Hematopoietic multipotent progenitor cell treated with erythropoietin and hydrocortisone succinate and interleukin-3 and kit ligand, for 15 days (in vitro differentiated cells): ENCODE measurements around the gene SCN4B.

Source experiments
- DNase-seq: peaks from one replicate; pipeline ENCODE4 v3.0.0-alpha.2; 2015; ENCODE audit warnings: low spot score

SCN4B gene

DNA sequence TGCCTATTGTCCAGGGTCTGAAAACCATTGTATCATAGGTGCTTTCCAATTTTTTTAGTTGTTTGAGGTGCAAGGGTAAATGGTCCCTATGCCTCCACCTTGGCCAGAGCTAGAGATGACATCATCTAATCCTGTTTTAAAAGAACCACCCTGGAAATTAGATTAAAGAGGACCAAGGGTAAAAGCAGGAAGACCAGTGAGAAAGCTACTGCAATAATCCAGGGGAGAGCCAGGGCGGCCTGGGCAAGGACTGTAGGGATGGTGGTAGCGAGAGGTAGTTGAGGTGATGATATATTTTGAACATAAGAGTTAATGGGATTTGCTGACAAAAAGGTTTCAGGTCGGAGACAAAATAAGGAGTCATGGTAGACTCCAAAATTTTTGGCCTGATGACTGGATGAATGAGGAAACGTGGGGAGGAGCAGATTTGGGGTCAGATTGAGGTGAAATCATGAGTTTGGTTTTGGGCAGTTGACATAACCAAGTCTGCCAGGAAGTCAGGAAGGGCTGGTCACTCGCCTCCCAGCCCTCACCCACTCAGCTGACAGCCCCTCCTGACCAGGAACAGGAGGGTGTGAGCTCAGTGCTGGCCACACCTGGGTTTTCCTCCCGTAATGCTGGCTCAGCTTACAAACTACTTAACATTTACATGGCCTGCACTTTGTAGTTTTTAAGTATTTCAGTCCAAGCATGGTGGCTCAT is 23.0 kb downstream of the SCN4B start:
- DNase-seq, result no peak

DNA sequence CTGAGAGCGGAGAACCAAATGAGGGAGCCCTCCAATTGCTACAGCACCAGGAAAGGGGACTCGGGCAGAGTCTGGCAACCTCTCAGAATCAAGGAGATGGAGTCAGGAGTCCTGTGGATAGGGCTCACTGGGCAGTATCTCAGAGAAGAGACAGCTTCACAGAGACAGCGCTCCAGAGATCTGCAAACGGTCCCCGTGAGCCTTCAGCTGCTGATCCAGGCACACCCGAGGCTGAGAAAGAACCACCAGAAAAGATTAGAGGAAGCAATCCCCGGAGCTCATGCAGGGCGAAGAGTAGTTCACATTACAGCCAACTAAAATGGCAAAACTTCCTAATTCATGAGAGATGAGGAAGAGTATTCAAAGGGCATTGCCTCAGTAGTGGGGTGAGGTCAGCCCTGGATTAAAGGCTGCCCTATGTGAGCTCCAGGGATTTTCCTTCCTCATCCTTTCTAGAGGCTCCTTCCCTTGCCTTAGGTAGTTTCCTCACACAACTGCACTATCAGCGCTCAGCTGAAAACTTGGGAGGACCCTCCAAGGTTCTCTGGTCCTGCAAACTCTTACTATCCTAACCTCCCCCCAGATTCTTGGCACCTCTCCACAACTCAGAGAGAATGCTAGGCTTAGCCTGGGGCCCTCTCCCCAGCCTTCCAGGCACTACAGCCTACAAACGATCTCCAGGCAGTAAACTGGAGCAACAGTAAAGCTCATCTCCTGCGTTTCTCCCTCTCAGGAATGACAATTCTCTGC is 23.7 kb downstream of the SCN4B start:
- no peak for DNase-seq

DNA sequence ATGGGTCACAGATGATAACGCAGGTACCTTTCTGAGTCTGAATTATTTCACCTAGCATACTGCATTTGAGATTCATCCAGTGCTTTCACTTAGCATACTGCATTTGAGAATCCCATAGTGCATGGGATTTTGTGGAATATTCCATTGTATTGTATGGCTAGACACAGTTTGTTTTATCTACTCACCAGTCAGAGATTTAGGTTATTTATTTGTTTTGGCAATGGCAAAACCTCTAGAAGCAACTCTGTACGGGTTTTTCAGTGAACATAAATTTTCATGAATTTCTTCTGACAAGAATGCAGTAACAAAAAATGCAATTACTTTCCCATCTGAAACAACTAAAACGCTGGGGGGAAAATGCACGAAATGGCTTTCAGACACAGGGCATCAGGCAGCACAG is 24.3 kb downstream of the SCN4B start:
- no peak for DNase-seq

DNA sequence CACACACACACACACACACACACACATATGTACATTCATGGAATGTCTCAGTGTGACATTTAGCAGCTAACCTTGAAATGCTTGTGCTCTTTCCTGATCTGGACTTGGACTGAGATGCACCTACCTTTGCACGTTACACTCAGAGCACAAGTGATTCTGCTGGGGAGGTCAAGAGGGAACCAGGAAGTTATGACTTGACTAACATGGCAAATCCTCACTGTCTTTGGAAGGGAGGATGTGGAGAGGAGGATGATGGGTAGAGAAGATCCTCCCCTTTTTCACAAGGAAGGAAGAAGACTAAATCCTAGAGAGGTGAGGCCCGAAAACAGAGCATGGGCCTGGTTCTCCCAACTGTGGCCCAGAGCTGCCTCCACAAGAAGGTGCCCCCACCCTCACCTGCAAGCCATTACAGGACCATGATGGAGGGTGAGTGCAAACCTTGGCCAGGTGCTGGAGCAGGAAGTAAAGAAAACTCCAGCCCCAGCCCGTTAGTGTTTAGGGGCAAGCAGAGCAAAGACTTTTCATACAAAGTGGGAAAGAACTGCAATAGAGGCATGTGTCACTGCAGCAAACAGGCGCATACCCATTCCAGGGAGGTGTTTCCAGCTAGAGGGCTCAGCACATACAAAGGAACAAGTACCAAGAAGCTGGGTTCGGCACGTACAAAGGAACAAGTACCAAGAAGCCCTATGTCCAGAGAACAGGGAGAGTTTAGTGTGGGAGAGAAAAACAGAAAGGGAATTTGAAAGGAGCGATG is 26.4 kb downstream of the SCN4B start:
- DNase-seq, result no peak

DNA sequence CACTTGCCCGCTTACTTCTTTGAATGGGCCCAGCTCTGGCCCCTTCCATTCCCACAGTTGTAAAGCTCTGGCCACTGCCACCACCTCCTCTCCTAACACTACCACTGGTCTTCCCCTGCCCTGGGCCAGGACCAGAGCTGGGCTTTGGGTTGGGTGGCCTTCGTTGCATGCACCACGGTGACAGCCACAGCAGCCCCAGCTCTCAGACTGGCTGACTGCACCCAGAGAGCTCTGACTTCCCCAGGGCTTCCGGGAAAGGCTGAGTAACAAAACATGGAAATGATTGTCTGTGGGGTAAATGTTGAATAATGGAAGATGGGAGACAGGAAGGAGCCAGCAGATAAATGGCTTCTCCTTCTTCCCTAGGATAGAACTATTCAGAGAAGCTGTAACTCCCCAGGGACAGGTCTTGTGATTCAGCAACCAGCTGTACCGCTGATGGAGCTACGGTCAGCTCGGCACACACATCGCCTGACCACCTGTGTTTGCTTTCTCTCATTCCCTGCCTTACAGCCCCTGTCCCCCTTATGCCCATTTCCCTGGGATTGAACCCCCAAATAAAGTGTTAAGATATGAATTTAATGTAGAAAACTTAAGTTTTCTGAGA is 27.6 kb downstream of the SCN4B start:
- DNase-seq, result no peak

DNA sequence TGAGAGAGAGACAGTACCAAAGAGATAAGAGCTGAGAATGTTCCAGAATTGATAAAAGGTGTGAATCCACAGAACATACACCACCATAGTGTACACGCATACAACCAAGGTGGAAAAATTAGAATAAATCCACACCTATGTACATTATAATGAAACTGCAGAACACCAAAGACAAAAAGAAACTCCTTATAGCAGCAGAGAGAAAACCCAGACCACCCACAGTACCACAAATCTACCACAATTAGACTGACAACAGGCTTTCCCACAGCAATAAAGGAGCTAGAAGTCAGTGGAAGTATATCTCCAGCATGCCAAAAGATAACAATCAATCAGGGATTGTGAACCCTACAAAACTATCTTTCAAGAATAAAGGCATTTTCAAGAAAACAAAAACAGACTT is 31.8 kb downstream of the SCN4B start:
- no peak for DNase-seq

DNA sequence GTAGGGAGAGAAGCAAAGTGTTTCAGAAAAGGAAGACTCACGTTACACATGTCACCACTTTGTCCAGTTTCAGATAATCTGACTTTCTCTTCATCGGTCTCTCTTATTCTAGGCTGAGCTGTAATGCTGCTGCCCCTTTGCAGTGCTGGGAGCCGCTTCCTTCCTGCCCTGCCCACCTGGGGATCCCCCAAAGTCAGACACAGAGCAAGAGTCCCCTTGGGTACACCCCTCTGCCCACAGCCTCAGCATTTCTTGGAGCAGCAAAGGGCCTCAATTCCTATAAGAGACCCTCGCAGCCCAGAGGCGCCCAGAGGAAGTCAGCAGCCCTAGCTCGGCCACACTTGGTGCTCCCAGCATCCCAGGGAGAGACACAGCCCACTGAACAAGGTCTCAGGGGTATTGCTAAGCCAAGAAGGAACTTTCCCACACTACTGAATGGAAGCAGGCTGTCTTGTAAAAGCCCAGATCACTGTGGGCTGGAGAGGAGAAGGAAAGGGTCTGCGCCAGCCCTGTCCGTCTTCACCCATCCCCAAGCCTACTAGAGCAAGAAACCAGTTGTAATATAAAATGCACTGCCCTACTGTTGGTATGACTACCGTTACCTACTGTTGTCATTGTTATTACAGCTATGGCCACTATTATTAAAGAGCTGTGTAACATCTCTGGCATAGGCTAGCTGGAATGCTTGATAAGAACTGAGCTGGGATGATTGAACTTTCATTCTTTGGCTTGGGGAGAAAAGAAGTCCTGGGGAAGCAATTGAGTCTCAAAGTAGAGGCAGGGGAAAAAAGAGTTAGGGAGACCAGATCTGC is 34.6 kb downstream of the SCN4B start:
- DNase-seq, result no peak

DNA sequence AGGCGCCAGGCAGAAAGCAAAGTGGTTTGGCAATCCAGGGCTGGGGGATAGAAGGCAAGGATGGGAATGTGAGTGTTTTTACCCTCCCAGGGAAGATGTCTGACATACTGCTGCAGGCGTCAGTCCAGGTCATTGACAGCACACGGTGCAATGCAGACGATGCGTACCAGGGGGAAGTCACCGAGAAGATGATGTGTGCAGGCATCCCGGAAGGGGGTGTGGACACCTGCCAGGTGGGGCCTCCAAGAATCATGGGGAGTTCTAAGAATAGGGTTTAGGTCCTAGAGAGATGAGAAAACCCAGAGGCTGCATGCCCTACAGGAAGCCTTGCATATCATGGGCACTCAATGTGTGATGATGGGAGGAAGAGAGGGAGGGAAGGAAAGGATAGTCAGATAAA is 37.6 kb downstream of the SCN4B start:
- DNase-seq, result no peak

DNA sequence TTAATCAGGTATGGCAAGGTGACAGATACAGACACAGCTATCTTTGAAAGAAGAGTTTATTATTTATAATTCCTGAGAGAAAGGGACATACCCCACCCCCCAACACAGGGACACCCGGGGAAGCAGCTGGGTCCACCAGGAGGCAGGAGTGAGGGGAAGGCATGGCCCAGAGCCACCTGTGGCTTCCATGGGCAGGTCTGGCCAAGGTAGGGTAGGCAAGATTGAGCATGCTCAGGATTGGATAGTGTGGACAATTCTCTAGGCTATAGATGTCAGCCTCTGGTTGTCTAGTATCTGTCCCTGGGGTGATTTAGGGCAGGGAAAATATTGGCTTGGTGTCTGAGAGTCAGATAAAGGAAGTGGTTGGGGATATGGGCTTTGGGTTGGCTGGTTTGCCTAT is 38.4 kb downstream of the SCN4B start:
- DNase-seq, result no peak

DNA sequence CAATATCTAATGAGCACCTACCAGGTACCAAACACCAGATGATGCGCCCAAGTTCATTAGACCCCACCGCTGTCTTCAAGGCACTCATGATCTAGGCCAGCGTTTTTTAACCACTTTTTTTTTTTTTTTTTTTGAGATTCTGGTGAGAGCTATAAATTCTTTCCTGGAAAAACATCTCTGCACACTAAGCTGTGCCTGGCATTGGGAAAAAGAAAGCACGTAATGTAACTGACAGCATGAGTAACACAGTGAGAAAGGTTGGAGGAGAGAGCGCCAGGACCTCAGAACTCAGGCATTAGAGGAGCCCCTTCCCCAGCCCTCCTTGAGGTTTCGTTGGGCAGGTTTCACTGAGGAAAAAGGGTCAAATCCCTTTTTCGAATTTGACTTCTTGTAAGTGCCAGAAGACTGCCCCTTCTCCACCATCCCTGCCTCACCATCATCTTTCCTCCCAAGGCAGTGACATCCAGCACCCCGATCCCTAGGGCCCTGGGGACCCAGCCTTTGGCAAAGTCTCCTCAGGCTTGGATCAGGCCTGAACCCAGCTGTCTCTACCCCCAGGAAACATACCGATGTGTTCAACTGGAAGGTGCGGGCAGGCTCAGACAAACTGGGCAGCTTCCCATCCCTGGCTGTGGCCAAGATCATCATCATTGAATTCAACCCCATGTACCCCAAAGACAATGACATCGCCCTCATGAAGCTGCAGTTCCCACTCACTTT is 39.8 kb downstream of the SCN4B start:
- no peak for DNase-seq

DNA sequence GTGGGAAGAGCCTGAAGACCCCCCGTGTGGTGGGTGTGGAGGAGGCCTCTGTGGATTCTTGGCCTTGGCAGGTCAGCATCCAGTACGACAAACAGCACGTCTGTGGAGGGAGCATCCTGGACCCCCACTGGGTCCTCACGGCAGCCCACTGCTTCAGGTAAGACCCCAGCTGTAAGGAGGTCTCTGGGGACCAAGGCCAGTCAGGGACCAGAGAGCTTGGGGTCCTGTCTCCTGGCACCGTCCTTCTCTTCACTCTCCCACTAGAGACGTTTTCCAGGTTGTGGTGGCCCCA is 40.9 kb downstream of the SCN4B start:
- no peak for DNase-seq

DNA sequence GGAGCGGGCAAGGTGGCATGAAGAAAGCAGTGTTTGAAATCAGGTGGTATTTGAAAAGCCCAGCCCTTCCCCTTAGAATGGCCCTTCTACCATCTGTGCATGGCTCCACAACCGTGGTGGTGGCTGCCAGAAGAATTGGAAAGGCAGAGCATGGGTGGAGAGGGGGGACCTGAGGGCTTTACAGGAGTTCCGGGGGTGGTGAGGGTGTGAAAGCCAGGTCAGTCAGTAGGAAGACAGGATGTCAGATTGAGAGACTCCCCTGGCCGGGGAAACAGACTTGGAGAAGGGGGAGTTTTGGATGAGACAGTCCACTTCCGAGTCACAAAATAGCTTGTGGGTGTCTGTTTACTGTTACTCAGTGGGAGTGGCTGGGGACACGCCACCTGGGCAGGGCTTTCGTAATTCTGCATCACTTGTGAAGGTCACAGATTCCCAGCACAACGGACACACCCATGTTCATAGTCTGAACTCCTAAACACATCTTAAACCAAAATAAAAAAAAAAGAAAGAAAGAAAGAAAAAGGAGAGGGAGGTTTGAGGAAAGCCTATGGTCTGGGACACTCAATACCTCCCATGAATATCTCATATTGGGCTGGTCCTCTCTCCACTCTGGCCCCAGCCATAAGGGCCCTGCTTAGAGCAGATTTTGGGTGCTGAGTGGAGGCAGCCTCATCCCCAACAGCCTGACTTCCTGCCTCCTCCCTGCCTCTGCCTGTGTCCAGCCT is 41.4 kb downstream of the SCN4B start:
- DNase-seq, result no peak

DNA sequence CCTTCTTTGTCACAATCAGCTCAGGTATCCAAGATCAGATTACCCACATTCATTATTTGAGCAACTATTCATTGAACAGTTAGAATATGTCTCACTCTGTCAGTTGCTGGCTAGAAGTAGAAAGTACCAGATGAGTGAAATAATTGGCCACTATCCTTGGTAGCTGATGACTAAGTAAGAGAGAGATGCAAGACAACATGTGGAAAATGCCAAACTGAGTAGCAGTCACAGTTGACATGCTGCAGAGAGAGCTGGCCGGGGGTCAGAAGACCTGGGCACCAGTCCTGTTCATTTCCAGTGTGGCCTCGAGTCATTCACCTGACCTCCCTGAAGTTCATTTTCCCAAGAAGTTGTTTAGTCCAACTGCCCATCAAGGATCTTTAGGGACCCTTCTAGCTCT is 43.4 kb downstream of the SCN4B start:
- DNase-seq, result no peak

DNA sequence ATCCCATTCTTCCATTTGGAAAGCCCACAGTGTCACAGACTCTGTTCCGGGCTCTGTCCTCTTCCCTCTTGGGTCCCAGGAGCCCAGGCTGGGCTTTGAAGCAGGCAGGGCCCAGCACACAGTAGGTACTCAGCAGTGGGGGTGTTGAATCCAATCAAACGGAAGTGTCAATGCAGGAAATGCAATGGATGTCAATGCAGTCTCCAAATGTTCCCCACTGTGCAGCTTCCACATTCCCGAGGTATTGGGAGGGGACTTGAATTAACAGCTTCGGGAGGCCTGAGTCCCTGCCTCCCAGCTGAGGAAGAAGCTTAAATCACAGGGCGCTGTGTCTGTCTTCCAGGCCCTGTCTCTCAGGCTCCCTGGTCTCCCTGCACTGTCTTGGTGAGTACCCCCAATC is 44.1 kb downstream of the SCN4B start:
- DNase-seq, result no peak

DNA sequence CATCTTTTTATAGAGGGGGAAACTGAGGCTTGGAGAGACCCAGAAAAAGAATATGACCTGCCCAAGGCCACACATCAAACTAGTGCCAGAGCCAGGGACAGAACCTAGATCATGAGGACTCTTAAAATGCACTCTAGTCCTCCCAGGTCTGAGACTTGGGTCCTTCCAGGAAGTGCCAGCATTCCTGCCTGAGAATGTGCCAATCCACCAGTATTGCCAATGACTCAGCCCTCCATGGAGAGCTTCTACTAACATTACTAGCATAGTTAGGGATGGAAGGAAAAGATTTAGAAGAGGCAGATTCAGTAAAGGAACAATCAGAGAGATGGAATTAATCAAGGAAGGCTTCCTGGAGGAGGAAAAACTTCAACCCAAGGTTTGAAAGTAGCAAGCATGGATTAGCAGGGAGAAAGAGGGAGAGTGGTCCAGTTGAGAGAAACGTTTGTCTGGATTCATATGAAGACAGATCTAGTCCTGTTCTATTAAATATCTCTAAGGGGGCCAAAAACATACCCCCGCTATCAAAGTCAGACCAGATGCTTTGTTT is 45.8 kb downstream of the SCN4B start:
- no peak for DNase-seq

DNA sequence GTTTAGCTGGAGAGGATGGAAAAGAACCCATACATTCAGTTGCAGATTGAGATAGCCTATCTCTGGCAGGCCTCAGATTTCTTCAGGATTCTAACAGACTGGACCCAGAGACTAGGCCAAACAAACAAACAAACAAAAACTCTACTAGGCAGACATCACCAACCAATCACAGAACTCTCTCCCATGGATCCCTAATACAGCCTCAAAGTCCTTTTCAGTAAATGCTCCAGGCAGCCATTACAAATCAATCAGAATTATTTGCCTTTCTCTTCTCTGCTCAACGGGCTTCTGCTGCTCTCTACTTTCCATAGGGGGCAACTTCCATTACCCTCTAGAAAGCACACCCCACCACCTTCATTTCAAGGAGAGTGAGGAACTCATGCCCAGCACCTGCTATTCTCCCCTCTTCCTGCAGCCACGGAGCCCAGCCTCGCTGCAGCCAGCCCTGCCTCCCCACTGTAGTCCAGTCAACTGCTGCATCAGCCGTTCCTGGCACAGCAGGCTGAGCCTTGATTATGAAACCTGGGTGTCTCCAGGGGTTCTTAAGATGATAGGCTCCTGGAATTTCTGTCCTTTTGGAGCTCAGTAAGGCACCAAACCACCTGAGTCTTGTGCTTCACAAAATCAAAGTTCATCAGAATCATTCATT is 46.8 kb downstream of the SCN4B start:
- no peak for DNase-seq

DNA sequence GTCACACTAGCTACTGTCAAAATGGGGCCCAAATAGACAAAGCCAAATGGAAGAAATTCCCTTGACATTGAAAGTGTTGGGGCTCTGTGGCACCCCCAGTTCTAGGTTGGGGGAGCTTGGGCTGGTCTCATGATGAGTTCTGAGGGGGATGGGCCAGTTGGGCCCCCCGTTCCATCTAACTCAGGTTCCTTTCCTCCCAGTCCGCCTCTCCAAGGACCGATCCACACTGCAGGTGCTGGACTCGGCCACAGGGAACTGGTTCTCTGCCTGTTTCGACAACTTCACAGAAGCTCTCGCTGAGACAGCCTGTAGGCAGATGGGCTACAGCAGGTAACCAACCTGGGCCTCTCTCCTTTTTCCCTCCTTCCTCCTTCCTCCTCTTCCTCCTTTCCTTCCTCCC is 48.1 kb downstream of the SCN4B start:
- no peak for DNase-seq

DNA sequence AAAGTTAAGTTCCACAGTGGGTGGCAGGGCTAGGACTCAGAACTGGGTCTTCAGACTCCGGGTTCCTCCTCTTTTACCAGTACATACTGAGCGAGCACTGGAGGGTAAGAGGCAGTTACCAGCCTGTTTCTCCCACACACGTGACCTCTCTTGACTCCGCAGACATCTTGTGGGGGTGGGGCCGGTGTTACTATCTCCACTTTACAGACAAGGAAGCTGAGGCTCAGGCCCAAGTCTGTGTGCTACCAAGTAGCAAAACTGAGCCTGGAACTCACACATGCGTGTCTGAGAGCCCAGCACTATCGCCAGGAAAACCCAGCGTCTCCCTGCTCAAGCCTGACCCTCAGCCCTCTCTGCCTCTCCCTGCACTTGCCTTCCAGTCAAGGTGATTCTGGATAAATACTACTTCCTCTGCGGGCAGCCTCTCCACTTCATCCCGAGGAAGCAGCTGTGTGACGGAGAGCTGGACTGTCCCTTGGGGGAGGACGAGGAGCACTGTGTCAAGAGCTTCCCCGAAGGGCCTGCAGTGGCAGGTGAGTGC is 49.8 kb downstream of the SCN4B start:
- peak; percentile 85 for DNase-seq

DNA sequence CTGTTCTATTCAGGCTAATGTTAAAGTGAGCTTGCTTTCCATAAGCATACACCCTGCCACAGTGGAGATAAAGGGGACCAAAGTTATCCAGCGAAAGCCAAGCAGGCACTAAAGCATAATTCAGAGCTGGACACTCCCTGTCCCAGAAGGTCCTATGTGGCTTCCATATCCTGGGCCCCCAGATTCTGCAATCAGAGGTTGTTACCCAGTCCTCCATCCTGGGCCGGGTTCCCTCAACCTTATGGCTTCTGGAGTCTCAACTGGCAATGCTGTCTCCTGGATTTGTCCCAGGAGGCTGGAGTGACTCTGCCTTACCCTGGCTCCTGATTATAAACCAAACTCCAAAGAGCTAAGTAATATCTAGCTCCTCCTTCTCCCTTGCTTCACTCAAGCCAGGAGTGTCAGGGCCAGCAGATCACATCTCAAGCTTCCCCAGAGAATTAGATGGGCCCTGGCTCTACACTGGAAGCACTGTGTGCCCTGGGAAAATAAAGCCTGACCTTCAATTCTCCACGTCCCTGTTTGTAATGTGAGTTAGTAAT is 51.9 kb downstream of the SCN4B start:
- DNase-seq, result no peak
